VCaP (cell line): ENCODE measurements around the gene ZSCAN20.

ENCODE experiments used
- H3K27ac ChIP-seq: fragments of 450-650 bp; 2 replicates; pipeline ENCODE4 v1.5.1; 2017
- TF ChIP-seq, protein P1 (sequence below): fragments of 450-650 bp; conservative IDR thresholded peaks from 2 replicates; pipeline ENCODE4 v1.5.1; 2017; ENCODE audit warnings: mild to moderate bottlenecking, moderate library complexity

The ZSCAN20 gene

DNA sequence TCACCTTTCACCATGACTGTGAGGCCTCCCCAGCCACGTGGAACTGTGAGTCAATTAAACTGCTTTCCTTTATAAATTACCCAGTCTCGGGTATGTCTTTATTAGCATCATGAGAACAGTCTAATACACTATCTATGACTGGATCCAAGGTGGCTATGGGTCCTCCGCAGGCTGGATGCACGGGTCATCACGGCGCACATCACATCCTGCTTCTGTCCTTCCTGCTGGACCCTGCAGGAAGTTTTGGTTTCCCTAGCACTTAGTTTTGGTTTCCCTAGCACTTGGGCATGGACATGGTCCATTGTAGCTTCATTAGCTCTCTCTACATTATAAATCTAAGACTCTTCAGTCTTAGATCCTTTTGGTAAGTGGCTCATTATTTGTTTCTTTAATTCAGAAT, 27.3 kb upstream of the ZSCAN20 start:
- TF ChIP-seq, protein P1, sequence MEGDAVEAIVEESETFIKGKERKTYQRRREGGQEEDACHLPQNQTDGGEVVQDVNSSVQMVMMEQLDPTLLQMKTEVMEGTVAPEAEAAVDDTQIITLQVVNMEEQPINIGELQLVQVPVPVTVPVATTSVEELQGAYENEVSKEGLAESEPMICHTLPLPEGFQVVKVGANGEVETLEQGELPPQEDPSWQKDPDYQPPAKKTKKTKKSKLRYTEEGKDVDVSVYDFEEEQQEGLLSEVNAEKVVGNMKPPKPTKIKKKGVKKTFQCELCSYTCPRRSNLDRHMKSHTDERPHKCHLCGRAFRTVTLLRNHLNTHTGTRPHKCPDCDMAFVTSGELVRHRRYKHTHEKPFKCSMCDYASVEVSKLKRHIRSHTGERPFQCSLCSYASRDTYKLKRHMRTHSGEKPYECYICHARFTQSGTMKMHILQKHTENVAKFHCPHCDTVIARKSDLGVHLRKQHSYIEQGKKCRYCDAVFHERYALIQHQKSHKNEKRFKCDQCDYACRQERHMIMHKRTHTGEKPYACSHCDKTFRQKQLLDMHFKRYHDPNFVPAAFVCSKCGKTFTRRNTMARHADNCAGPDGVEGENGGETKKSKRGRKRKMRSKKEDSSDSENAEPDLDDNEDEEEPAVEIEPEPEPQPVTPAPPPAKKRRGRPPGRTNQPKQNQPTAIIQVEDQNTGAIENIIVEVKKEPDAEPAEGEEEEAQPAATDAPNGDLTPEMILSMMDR = no peak
- no peak overlapping the region for H3K27ac ChIP-seq

DNA sequence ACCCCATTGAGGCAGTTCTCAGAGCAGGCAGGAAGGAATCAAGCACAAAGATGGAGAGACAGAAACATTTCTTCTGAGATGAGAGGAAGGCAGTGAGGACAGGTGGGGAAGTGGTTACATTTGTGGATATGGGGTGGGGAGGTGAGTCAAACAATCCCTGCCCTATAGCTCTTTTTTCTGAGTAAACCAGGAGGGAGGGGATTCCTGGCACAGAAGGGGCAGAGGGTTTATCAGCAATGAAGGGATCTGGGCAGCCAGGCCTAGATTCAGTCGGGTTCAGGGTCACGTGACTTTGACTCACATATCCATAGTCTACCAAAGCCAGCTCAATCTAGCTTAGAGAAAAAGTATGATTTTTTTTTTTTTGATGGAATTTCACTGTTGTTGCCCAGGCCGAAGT, 25.9 kb upstream of the ZSCAN20 start:
- TF ChIP-seq, protein P1 = no peak
- H3K27ac ChIP-seq = no peak overlapping the region

DNA sequence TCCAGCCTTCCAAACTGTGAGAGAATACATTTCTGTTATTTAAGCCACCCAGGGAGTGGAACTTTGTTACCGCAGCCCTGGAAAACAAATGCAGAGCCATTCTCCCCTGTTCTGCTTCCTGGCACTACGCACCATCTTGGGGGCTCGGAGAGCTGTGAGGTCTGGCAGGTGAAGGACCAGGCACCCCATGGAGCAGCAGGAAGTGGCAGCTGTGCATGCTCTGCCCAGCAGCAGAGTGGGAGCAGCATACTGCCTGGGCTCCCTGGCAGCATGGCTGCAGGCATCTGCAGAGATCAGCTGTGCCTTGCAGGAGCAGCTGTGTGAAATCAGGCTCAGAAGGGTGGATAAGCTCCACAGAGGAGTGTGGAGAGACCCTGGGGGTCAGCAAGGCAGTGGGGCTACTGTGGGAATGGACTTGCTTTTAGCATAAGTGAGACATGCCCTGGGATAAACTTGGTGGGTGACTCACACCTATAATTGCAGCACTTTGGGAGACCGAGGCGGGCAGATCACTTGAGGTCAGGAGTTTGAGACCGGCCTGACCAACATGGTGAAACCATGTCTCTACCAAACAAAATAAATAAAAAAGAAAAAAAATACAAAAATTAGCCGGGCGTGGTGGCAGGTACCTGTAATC, 17.7 kb upstream of the ZSCAN20 start:
- peak overlapping the region; percentile 50; the same call in 1 of the 2 replicates for H3K27ac ChIP-seq

DNA sequence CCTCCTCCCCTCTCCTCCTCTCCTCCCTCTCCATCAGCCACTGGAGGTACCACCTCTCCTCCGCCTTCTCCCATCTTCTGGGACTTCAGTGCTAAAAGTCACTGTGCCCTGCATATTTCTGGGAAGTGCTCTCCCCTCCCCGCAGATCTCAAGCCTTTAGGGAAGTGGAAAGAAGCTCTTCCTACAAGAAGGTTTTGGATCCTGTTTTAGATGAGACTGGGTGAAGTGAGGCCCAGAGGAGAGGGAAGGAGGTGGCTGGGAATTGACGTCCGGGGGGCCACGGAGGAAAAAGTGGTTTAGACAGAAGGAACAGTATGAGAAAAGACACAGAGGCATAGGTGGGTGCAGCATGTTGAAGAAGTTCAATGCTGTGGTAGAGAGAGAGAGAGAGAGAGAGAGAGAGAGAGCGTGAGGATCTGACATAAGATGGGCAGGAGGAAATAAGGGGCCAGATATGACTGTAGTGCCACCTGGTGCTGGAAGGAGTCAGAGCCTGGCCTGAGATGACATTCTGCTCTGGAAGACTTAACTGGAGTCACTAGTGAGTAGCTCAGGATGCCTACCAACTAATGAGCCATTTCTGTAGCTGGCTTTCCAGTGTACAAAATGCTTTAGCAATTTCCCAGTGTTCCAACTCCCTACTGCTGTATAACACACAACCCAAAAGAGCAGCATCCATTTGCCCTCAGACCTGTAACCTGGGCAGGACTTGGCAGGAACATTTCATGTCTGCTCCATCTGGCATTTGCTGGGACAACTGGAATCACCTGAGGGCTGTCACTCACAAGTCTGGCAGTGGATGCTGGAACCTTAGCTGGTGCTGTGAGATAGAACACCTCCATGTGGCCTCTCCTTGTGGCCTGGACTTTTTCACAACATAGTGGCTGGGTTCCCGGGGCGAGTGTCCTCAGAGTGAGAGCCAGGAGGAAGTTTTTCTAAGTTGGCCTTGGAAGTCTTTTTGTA, 16.6 kb upstream of the ZSCAN20 start:
- TF ChIP-seq, protein P1 = peak; percentile 91
- H3K27ac ChIP-seq = peak overlapping the region; percentile 50

More for the DNA sequence above, 17.7 kb upstream of the ZSCAN20 start:
- TF ChIP-seq, protein P1 = no peak

DNA sequence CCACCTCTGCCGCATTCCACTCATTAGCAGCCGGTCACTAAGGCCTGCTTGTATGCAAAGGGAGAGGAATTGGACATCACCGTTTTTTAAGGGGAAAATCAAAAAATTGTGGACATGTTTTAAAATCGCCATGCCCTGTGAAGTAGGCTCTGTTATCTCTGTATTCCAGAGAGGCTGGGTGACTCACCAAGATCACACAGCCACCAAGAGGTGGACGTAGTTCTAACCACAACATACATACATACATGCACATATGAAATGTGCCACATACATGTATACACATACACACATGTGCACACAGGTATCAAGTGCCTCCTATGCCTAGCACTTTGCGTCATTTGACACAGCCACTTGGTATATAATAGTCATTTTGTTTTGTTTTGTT, 16.0 kb upstream of the ZSCAN20 start:
- TF ChIP-seq, protein P1 = no peak
- H3K27ac ChIP-seq = no peak overlapping the region

DNA sequence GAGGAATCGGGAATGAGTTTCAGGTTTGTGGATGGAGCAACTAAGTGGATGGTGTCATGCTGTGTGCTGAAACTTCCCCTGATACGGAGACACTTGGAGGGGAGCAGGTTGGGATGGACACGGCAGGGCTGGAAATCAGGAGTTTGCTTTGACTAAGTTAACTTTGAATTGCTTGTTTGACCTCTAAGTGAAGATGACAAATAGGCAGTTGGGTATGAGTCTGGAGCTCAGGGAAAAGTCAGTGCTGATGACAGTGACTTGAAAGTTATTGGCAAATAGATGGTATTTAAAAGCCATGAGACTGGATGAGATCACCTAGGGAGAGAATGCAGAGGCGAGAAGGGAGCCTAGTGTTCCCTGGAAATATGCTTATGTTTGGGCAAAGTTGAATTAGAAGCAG, 12.8 kb upstream of the ZSCAN20 start:
- H3K27ac ChIP-seq = no peak overlapping the region
- TF ChIP-seq, protein P1 = no peak

DNA sequence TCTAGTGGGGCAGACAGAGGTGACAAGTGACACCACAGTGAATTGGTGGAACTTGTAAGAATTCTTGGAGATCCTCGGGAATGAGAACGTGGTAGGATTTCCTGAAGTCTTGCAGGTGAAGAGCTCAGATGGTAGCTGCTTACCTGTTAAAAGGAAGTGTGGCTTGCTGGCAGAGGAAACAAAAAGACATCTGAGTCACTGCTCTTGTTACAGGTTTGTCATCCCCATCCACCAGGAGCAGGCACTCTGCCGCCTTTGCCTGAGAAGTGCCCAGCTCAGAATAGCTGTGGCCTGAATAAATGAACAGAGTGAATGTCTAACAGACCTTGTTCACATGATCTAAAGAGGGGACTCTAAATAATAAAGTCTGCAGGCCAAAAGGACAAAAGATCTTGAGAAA, 12.3 kb upstream of the ZSCAN20 start:
- TF ChIP-seq, protein P1 = no peak

More for the DNA sequence above, 12.3 kb upstream of the ZSCAN20 start:
- no peak overlapping the region for H3K27ac ChIP-seq
